ENCODE measurements around the gene CCDC110.

- no peak for TF ChIP-seq POLR2A (IDR thresholded peaks at IDR 0.05)
- TF ChIP-seq CTCF (IDR thresholded peaks at IDR 0.05): no peak
Measured at GRCh38 chr4:185398618-185399017, 72.9 kb downstream of the CCDC110 start.

All from testis (tissue), 2 donors.